Immature natural killer cell (primary cell): ENCODE measurements around the gene XIRP1. TPM values are rescaled to one million over a fixed set of nuclear protein-coding genes. Genes with fewer than 3 reads are reported as not detected.
"Not testable (repeated sequence)": the region's sequence is repeated elsewhere in the genome, so short reads cannot be mapped to it uniquely, and the experiment has no call there.

ENCODE experiments used
- DNase-seq, 3 donors: peaks; one replicate each; pipeline ENCODE4 v3.0.0; 2022; ENCODE audit warnings: mixed read lengths in 1 of 3
- H3K27ac Mint-ChIP-seq, 6 donors: one replicate each; pipeline ENCODE4 v1.8.0; 2020; ENCODE audit warnings: mixed read lengths in 6 of 6, mild to moderate bottlenecking in 5 of 6, inconsistent platforms in 4 of 6, moderate library complexity in 3 of 6
- H3K27me3 Mint-ChIP-seq, 3 donors: one replicate each; pipeline ENCODE4 v1.8.0; 2020 to 2021; ENCODE audit warnings: low read depth in 3 of 3, mild to moderate bottlenecking in 3 of 3, mixed read lengths in 3 of 3, moderate library complexity in 3 of 3, inconsistent platforms in 1 of 3
- H3K36me3 Mint-ChIP-seq, 3 donors: one replicate each; pipeline ENCODE4 v1.8.0; 2020; ENCODE audit warnings: mixed read lengths in 3 of 3, inconsistent platforms in 2 of 3, mild to moderate bottlenecking in 2 of 3
- H3K4me1 Mint-ChIP-seq, 2 donors: one replicate each; pipeline ENCODE4 v1.8.0; 2020; ENCODE audit warnings: inconsistent platforms in 2 of 2, mild to moderate bottlenecking in 2 of 2, mixed read lengths in 2 of 2, moderate library complexity in 1 of 2
- H3K4me3 Mint-ChIP-seq, 5 donors: one replicate each; pipeline ENCODE4 v1.8.0; 2020; ENCODE audit warnings: mild to moderate bottlenecking in 5 of 5, mixed read lengths in 5 of 5, inconsistent platforms in 3 of 5, moderate library complexity in 3 of 5
- H3K9me3 Mint-ChIP-seq, 6 donors: one replicate each; pipeline ENCODE4 v1.8.0; 2020; ENCODE audit warnings: mild to moderate bottlenecking in 6 of 6, mixed read lengths in 6 of 6, inconsistent platforms in 4 of 6, moderate library complexity in 3 of 6
- polyA plus RNA-seq, 3 donors: library from polyadenylated mRNA; unstranded; fragments of 300-500 nt; fragmentation: Illumina TruSeq; gene quantifications; one replicate each; pipeline ENCODE4 v1.2.3, GENCODE V29; 2021

Gene XIRP1
- polyA plus RNA-seq, 3 donors from 2014 or later, result 0.03 to 0.27 TPM; not detected in 1

- DNase-seq, result no peak
- Mint-ChIP-seq H3K9me3 (no peaks in the 10 kb centered on the region), H3K27me3 (peaks cover 4 to 7% (median 4%) of the 10 kb centered on the region in 3 donors), H3K36me3 (no peaks in the 10 kb centered on the region), H3K27ac (peak overlapping the region; percentile 55 to 95 (median 88)), H3K4me1 (peaks cover 32 to 40% of the 10 kb centered on the region in 2 donors), H3K4me3 (peak overlapping the region; percentile 71 to 96 (median 88))
Measured at GRCh38 chr3:39180183-39180545, 12.2 kb downstream of the XIRP1 start.

- H3K36me3 Mint-ChIP-seq, result no peaks in the 10 kb centered on the region
- DNase-seq, result no peak
- peaks cover 0 to 1% (median 0%) of the 10 kb centered on the region in 6 donors for H3K9me3 Mint-ChIP-seq
- H3K27ac Mint-ChIP-seq, result peak overlapping the region in 5 of 6 donors; percentile 52 to 89 (median 78)
- peaks cover 32 to 40% of the 10 kb centered on the region in 2 donors for H3K4me1 Mint-ChIP-seq
- peaks cover 4 to 7% (median 4%) of the 10 kb centered on the region in 3 donors for H3K27me3 Mint-ChIP-seq
- peak overlapping the region; percentile 50 to 82 (median 61) for H3K4me3 Mint-ChIP-seq
Measured at GRCh38 chr3:39178553-39178952, 13.8 kb downstream of the XIRP1 start.

DNA sequence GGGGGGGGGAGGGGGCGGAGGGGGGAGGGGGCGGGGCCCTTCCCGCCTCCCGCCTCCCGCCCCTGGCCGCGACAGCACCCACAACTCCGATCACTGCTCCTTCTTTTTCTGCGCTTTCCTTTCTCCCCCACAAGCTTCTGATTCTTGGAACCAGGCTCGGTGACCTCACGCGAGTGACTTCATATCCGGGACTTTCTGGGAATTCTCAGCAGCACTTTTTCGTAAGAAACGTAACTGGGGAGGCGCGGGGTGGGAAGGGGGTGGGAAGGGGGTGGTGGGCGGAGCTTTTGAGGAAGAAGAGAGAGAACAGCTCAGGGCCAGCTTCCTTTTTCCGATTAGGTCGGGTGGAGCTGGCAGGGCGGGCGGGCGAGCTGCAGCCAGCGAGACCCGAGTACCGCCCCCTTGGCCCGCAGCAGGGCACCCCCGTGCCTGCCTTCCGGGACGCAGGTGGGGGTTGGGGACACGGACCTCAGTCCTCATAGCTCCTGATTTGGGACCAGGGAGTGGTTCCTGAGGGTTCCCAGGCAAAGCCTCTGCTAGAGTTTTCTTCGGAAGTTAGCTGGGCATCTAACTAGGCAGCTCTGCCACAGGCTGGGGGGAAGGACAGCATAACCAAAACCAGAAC lies 14.6 kb downstream of the XIRP1 start:
- Mint-ChIP-seq H3K4me3 (peak overlapping the region; percentile 67 to 86 (median 80)), H3K27me3 (peaks cover 4 to 7% (median 4%) of the 10 kb centered on the region in 3 donors), H3K27ac (peak overlapping the region; percentile 80 to 94 (median 88)), H3K4me1 (peaks cover 32 to 40% of the 10 kb centered on the region in 2 donors), H3K36me3 (no peaks in the 10 kb centered on the region), H3K9me3 (peaks cover 0 to 1% (median 0%) of the 10 kb centered on the region in 6 donors)
- DNase-seq, result peak; percentile 61 to 67 (median 61)

DNA sequence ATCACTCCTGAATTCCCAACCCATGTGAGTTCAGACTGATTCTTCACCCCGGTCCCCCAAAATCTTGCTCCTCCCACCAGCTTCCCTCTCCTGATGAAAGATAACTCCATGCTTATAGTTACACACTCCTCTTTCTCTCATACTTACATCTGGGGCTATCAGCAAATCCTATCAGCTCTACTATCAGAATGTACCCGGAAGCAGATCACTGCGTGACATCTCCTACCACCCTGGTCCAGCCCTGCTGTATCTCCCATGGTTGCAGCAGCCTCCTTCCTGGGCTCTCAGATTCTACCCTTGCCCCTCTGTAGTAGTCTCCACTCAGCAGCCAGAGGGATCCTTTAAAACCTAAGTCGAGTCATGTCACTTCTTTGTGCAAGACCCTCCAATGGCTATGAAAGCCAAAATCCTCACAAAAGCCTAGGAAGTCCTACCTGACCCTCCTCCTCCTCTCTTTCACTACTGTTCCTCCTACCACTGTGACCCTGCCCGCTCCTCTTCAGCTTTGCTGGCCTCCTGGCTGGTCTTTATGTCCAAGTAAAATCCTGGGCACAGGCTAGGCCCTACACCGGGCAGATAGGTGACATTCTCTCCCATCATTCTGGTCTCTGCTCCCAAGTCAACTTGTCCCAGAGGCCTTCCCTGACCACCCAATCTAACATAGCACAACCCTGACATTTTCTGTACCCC lies 16.2 kb downstream of the XIRP1 start:
- peaks cover 29 to 36% of the 10 kb centered on the region in 2 donors for H3K4me1 Mint-ChIP-seq
- peak overlapping the region; percentile 53 to 94 (median 88) for H3K27ac Mint-ChIP-seq
- no peak overlapping the region for H3K4me3 Mint-ChIP-seq
- H3K36me3 Mint-ChIP-seq, result no peaks in the 10 kb centered on the region
- H3K27me3 Mint-ChIP-seq, result peaks cover 4 to 7% (median 5%) of the 10 kb centered on the region in 3 donors
- DNase-seq, result no peak
- H3K9me3 Mint-ChIP-seq, result peaks cover 0 to 1% (median 0%) of the 10 kb centered on the region in 6 donors

DNA sequence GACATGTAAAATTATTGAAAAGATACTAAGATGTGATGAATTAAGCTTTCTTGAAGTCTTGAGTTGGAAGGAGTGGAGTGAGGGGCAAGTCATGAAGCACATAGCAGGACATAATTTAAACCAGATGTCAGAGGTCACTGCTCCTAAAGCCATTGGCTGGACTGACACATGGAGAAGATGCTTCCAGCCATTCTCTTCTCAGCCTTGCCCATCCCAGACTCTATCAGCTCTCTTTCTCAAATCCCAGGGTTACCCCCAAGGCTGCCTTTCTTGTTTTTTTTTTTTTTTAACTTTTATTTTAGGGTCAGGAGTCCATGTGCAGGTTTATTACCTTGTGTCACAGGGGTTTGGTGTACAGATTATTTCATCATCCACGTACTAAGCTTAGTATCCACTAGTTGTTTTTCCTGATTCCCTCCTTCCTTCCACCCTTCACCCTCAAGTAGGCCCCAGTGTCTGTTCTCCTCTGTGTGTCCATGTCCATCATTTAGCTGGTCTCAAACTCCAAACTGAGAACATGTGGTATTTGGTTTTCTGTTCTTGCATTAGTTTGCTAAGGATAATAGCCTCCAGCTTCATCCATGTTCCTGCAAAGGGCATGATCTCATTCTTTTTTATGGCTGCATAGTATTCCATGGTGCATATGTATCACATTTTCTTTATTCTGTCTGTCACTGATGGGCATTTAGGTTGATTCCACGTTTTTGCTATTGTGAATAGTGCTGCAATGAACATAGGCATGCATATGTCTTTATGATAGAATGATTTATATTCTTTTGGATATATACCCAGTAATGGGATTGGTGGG lies 18.9 kb downstream of the XIRP1 start:
- H3K4me1 Mint-ChIP-seq, result peaks cover 7 to 11% of the 10 kb centered on the region in 2 donors
- no peak overlapping the region for H3K4me3 Mint-ChIP-seq
- no peak for DNase-seq
- peaks cover 0 to 1% (median 0%) of the 10 kb centered on the region in 6 donors for H3K9me3 Mint-ChIP-seq
- no peak overlapping the region for H3K27ac Mint-ChIP-seq
- H3K36me3 Mint-ChIP-seq, result no peaks in the 10 kb centered on the region
- H3K27me3 Mint-ChIP-seq, result peaks cover 0 to 2% (median 2%) of the 10 kb centered on the region in 3 donors

- Mint-ChIP-seq H3K4me3 (no peak overlapping the region), H3K27me3 (peaks cover 0 to 2% (median 1%) of the 10 kb centered on the region in 3 donors), H3K27ac (no peak overlapping the region), H3K4me1 (no peaks in the 10 kb centered on the region), H3K36me3 (no peaks in the 10 kb centered on the region), H3K9me3 (peaks cover 0 to 1% (median 0%) of the 10 kb centered on the region in 6 donors)
- DNase-seq, result no peak
Measured at GRCh38 chr3:39171860-39172259, 20.5 kb downstream of the XIRP1 start.

DNA sequence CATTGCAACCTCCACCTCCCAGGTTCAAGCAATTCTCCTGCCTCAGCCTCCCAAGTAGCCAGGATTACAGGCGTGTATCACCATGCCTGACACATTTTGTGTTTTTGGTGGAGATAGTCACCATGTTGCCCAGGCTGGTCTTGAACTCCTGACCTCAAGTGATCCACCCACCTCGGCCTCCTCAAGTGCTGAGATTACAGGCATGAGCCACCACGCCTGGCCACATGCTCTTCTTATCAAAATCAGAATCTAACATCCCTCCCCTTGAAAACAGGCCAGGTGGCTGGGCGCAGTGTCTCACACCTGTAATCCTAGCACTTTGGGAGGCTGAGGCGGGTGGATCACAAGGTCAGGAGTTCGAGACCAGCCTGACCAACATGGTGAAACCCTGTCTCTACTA lies 21.5 kb downstream of the XIRP1 start:
- DNase-seq, H3K9me3 Mint-ChIP-seq, H3K36me3 Mint-ChIP-seq, H3K4me3 Mint-ChIP-seq, H3K27me3 Mint-ChIP-seq, H3K27ac Mint-ChIP-seq, H3K4me1 Mint-ChIP-seq: not testable (repeated sequence)

GRCh38 chr3:39170461-39170860 lies 21.9 kb downstream of the XIRP1 start:
- no peaks in the 10 kb centered on the region for H3K36me3 Mint-ChIP-seq
- H3K4me1 Mint-ChIP-seq, result no peaks in the 10 kb centered on the region
- DNase-seq, result no peak
- peaks cover 0 to 1% (median 0%) of the 10 kb centered on the region in 6 donors for H3K9me3 Mint-ChIP-seq
- peaks cover 0 to 1% (median 0%) of the 10 kb centered on the region in 3 donors for H3K27me3 Mint-ChIP-seq
- H3K27ac Mint-ChIP-seq, result no peak overlapping the region
- H3K4me3 Mint-ChIP-seq, result no peak overlapping the region

DNA sequence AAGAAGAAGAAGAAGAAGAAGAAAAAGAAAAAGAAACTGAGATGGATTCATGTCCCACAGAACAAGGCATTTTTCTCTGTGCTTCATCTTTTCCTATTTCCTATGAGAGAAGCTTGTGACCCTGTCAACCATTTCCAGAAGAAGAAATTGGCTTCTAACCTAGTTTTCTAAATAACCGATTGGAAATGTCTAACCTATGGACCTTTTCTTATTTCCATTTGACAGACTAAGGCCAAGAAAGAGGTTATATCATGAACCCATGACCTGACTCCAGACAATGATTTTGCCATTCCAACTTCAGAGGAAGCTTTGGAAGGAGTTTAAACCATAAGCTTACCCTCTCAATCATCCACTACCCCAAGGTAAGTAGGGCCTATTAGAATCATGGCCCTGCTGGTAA lies 22.7 kb downstream of the XIRP1 start:
- Mint-ChIP-seq H3K27me3 (peaks cover 0 to 1% (median 0%) of the 10 kb centered on the region in 3 donors), H3K4me3 (no peak overlapping the region), H3K9me3 (peaks cover 0 to under 1% (median 0%) of the 10 kb centered on the region in 6 donors), H3K36me3 (no peaks in the 10 kb centered on the region), H3K4me1 (no peaks in the 10 kb centered on the region), H3K27ac (no peak overlapping the region)
- DNase-seq, result no peak

DNA sequence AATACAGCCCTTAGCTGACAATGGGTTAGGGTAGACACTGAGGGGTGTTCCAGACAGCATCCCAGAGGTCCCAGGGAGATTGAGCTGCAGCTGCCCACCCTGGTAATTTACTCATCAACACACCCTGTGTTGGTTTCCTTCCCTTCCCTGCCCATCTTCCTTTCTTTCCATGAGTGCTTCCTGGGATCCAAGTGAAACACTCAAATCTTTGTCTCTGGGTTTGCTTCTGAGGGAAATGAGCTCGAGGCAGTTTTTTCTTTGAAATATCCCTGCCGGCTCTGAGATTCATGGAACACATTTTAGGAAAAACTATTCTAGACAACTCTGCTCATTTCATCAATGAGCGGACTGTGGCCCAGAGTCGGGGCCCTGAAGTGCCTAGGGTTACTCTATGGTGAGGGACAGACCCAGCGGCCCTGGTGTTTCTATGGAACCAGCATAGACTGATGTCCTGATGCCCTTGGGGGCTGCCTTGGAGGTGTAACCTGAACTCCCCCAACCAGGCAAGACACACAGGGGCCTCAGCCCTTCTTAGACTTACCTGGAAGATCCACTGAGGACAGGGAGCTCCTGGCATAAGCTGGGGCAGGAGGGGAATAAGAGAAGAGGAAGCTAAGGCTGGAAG lies 24.1 kb downstream of the XIRP1 start:
- H3K9me3 Mint-ChIP-seq, result no peaks in the 10 kb centered on the region
- no peak for DNase-seq
- H3K4me3 Mint-ChIP-seq, result no peak overlapping the region
- H3K27ac Mint-ChIP-seq, result no peak overlapping the region
- H3K27me3 Mint-ChIP-seq, result peaks cover 0 to 2% (median 1%) of the 10 kb centered on the region in 3 donors
- peaks cover 0 to 3% (median 0%) of the 10 kb centered on the region in 3 donors for H3K36me3 Mint-ChIP-seq
- H3K4me1 Mint-ChIP-seq, result no peaks in the 10 kb centered on the region

DNA sequence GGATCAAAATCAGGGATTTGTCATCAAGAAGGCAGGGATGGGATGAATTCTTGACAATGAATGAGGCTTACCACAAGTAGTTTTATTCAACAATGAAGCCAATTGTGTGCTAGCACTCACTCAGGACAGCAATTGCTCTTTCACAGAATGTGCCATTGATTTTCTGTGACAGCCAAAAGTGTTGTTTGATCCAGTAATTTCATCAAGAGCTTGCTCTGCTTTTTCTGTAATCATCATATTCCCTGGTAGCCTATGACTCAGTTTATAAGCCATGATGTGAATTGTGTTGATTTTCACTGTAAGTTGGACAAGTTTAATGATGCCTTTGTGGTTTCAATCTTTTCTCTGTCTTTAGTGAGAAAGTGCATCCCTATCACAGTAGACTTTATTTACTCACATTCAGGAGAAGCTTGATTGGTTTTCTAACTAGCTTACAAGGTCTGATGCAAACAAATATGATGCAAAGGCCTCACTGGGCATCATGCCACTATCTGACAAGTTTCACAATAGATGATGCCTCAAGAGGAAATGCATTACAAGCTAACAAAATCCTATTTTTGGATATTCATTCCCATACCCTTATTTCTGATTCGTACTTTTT lies 25.4 kb downstream of the XIRP1 start:
- no peak overlapping the region for H3K27ac Mint-ChIP-seq
- H3K4me1 Mint-ChIP-seq, result no peaks in the 10 kb centered on the region
- no peaks in the 10 kb centered on the region for H3K9me3 Mint-ChIP-seq
- peaks cover 0 to 2% (median 0%) of the 10 kb centered on the region in 3 donors for H3K27me3 Mint-ChIP-seq
- H3K4me3 Mint-ChIP-seq, result no peak overlapping the region
- peaks cover 0 to 3% (median 0%) of the 10 kb centered on the region in 3 donors for H3K36me3 Mint-ChIP-seq
- no peak for DNase-seq

- Mint-ChIP-seq H3K27me3 (peaks cover 0 to 2% (median 0%) of the 10 kb centered on the region in 3 donors), H3K4me3 (no peak overlapping the region), H3K9me3 (no peaks in the 10 kb centered on the region), H3K27ac (no peak overlapping the region), H3K4me1 (no peaks in the 10 kb centered on the region), H3K36me3 (peaks cover 0 to 3% (median 0%) of the 10 kb centered on the region in 3 donors)
- DNase-seq, result no peak
Measured at GRCh38 chr3:39166134-39166710, 26.2 kb downstream of the XIRP1 start.

- H3K27ac Mint-ChIP-seq, result no peak overlapping the region
- H3K4me3 Mint-ChIP-seq, result no peak overlapping the region
- H3K36me3 Mint-ChIP-seq, result peaks cover 0 to 3% (median 0%) of the 10 kb centered on the region in 3 donors
- no peaks in the 10 kb centered on the region for H3K4me1 Mint-ChIP-seq
- DNase-seq, result no peak
- H3K9me3 Mint-ChIP-seq, result no peaks in the 10 kb centered on the region
- H3K27me3 Mint-ChIP-seq, result peaks cover 0 to 2% (median 0%) of the 10 kb centered on the region in 3 donors
Measured at GRCh38 chr3:39165518-39165917, 26.9 kb downstream of the XIRP1 start.
